NOMO-1 (cell line): ENCODE data around the gene FNDC3B.

Experiments
- DNase-seq, 2 experiments: peaks; one replicate each; lab custom pipeline; 2025; ENCODE audit not compliant: unreplicated experiment in 2 of 2; lab: John Stamatoyannopoulos, UW

The FNDC3B gene

DNA sequence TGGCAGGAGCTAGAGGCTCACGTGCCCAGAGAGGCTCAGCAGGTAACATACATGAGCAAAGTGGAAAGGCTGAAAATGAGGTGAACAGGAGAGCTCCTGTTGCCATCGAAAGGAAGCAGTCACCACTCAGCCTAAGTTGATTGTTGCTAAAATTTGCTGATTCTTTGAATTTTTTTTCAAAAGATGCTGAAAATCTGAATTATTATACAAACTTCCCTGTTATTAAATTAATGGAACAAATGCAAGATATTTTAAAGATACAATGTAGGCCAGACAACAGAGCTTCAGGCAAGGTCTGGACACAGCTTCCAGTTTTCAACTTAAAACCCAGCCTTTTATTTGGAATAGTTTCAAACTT is 257.6 kb downstream of the FNDC3B start:
- DNase-seq: no peak

DNA sequence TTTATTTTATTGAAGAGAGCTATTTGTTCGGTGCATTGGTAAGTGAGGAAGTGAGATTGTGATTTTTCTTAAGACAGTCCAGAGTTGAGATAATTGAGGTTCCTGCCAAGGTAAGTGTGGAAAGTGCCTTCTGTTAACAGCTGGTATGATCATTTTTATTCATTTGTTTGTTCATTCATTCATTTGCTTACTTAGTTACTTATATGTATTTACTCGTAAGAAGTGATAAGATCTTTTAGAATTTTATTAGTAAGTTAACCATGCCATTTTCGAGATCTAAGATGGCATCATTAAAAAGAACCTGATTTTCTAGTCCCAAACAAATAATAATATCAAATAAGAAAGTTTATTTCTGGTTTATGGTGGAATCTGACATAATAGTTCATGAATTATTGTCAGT is 258.9 kb downstream of the FNDC3B start:
- DNase-seq: no peak

DNA sequence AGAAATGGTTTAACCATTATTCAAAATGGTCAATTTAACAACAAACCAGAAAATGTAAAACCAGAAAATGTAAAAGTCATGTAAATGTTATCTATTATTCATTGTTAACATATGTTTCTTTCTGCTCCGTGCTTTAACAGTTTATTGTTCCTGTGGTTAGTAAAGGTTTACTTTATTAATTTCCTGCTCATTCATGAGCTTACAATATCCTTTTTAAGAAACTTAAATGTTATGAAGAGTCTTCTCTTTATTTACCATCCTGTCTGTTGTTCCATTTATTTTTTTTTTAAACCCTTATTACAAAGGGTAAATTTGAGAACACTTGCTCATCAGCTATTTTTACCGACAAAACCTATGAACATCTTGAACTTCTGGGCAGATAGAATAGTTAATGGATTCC is 260.8 kb downstream of the FNDC3B start:
- no peak for DNase-seq

DNA sequence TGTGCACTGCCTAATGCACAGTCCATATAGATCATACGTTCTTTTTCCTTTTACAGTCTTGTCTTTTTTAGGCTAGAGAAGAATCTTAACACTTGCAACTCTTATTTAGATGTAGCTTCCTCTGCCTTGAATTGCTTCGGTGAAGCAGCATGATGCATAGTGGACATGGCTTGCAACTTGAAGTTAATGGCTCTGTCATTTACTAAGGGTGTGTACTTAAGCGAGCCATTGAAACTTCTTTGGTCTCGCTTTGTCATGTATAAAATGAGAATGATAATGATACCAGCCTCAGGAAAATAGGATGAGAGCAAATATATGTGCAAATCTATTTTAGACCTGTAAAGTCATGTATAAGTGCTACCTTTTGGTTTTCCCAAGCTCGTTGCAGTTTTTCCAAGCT is 261.5 kb downstream of the FNDC3B start:
- DNase-seq: no peak

DNA sequence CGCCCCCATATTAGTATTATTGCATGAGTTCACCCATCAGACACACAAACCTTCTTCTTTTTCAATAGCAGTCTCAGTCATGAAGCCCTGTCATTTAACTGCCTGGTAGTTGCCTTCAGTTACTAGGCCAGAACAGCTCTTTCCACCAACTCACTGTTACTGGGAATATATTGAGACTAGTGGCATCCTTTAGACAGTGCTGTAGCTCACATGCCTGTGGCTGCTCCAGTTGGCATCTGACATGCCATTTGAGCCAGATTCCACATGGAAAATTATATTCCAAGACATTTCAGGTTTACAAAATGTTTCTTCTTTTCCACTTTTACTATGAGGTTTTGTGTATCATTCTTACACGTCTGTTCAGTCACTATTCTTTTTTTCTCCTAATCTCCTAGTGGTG is 262.8 kb downstream of the FNDC3B start:
- no peak for DNase-seq

DNA sequence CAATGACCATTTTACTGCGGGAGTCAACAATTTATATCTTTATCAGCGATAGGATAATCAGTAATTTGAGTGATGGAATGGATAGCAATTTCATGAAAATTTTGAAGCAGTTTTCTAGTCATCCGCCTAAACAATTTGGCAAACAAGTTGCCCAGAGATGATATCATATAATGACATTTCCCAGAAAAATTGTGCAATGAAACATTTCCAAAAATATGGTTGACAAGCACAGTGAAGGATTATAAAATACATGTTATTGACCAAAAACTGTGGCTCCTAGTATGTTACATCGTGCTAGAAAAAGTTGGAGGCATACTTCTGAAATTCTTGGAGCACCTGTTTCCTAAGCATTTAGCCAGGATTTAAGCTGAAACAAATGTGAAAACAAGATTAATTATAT is 263.8 kb downstream of the FNDC3B start:
- DNase-seq: no peak

DNA sequence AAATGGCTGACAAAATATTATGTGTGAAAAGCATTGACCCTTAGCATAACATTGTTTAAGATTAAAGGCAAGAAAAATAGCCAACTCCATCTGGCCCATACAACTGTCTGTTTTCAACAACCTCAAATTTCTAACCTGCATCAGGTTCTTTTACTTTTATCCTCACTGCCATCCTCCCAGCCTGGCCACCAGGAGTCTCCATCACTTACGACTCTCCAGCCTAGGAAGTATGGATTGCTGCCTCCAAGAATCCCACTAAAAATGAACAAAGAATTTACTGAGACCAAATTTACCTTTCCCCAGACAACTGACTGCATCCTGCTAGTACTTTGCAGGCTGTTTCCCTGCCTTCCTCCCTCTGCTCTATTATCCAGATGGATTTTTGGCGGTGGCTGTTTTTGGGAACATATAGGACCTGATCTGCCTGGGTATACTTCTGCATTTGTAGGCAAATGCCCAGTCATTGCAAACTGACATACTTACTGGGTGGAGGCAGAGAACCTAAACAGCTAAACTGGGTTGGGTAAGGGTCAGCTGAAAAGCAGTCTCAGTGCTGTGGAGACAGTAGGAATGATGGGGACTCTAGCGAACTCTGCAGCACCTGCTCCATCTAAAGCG is 264.7 kb downstream of the FNDC3B start:
- no peak for DNase-seq

DNA sequence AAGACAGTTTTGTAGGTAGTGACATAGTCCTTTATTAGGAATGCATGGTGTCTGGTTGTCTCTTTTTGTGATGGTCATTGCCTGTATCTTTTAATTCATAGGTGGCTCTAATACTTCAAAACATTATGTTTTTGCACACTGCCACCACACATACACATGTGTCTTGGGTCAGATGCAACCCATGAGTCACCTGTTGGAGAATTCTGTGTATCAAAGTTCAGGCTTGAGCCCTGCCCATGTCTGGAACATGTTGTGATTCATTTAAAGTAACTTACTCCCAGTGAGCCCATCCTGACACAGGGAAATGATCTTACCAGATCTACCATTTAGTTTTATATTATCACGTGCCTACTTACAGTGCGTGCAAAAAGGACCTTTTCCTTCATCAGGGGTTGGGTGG is 266.2 kb downstream of the FNDC3B start:
- DNase-seq: no peak

DNA sequence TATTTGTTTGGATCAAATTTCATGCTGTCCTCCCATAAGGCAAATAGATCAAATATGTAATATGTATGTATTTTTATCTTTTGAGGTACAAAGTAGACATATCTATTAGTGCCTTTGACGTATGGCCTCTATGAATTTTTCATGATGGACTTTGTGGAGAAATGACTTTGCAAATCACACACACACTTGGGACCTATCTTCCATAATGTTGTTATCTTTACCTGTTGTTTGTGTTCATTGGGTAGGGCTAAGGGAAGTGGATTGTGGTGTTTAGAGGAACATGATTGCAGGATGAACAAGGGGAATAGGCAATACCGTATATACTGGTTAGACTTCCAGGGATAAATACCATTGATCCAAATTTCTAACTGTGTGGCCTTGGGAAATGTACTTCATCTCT is 266.6 kb downstream of the FNDC3B start:
- no peak for DNase-seq

DNA sequence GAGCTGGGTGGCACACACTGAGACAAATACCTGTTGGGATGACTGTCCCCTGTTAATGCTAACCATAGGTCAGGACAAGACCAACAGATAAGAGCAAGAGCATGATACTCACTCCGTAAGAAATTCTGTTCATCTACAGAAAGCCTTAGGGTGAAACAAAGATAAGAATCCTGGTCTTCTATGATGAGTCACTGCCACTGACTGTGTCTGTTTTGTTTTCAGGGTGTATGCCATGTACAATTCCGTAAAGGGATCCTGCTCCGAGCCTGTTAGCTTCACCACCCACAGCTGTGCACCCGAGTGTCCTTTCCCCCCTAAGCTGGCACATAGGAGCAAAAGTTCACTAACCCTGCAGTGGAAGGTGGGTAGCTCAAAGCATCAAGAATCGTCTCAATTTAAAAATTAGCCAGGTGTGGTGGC is 267.8 kb downstream of the FNDC3B start:
- DNase-seq: no peak

DNA sequence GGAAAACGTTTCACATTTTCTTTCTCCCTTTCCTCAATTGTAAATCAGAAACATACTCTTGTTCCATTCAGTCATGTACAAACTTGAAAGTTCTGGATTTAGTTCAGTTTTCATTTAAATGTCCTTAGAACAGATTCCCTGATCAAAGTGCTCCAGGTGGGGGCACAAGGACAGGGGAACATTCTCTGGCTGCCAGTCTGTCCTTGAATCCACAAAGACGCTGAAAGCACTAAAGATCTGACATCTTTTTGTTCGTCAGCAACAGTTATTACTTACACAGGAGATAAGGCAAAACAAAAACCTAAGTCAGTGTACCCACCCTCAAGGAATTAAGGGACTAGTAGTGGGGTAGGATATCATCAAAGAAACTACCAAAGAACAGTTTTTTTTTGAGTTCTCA is 269.7 kb downstream of the FNDC3B start:
- no peak for DNase-seq

DNA sequence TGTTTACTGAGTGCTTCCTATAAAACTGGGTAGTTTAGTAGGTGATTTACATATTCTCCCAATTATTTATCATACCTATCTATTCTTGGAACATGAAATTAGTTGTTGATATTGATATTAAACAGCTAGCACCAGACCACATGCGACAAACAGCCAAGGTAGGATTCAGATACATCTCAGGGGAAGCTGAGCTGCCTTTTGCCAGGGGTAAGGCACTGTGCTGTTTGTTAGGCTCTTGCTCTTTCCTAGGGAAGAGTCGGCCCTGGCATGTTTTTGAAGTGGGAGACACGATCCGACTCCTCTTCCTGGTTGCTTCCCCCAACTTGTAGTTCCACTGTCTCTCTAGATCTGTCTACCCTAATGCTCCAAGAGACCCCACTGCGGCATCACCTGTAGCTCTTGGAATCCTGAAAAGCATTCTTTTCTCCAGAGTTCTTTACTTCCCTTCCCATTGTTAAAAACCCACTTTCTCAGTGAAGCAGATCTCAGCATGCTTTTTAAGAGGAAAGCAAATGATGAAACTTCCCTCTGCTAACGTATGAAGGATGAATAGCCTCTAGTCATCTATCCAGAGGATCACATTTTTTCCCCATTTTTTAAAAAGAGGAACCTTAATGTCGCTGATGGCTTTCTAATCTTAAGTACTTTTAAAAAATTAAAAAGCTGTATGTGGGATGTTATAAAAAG is 270.5 kb downstream of the FNDC3B start:
- DNase-seq: no peak

DNA sequence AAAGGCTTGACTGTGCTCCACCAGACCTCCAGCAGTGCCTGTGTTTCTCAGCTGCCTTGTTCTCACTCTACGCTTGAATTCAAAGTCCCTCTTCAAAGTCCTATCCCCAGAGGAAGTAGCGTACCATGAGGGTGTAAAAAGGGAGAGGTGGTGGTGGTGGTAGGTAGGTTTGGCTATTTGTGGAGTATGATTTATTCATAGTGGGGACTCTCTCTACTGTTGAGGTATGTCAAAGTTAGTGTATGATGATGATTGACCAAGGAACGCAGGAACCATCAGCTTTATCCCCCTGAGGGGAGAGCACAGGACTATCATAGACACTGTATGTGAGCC is 271.0 kb downstream of the FNDC3B start:
- DNase-seq: no peak

DNA sequence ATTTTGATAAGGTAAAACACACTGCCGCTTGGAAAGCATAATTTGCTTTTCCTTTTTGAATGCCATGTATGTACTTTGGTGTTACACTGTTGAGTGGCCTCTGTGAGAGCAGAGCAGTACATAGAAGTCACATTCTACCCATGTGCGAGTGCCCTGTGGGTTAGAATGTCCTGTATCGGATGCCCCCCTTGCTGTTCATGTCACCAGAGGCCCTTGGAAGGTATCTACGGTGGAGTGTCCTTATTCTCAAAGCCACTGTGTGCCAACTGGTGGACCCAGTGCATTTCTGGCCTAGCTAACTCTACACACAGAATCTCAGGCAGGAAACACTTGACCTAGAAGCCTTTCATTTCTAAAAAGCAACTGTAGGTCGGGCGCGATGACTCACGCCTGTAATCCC is 271.8 kb downstream of the FNDC3B start:
- DNase-seq: no peak

DNA sequence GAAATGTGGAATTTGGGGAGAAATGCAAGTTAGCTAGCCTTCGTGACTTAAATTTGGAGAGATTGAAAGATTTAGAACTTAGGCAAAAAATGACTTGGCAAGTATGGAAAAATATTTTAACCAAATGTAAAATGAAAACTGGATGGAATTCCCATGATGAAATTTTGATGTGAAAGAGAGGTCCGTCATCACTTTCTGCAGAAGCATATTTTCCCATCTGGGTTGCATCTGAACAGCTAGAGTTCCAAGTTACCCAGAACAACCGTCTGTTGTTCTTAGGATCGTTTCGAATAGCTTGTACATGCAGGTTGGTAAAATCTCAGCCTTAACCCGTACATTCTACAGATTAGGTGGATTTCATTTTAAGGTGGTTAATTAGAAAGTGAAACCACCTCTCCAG is 272.6 kb downstream of the FNDC3B start:
- no peak for DNase-seq

DNA sequence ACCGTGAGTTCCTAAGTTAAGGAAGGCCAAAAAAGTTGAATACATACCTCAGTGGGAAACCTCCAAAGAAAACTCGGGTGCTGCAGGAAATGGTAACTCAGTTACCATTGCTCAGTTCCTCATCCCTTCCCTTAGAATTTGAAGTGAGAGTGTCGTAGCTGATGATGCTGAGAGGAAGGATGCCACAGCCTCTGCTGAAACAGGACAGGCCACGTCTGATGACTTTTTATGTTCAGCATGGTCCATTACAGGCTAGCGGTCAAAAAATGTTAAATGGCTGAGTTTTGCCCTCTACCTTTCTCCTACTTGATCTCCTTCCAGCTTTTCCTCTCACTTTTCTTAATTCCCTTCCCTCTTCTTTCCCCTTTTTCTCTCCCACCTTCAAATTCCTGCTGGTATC is 273.3 kb downstream of the FNDC3B start:
- no peak for DNase-seq

DNA sequence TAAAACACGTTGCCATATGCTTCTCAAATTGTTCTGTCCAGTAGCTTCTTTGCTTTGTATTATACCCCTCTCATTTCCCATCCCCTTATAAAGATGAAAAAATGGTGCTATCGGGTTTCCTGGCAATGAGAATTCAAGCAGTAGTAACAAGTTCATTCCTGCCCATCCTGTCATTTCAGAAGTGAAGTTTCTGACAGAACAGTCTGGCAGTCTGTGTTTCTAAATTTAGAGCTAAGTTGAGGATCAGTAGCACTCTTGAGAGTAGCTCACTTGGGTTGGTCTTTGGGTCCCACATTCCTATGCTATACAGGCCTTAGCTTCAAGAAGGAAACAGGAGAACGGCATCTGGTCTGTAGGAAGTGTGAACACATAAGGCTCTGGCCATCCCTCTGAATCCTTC is 274.3 kb downstream of the FNDC3B start:
- no peak for DNase-seq

DNA sequence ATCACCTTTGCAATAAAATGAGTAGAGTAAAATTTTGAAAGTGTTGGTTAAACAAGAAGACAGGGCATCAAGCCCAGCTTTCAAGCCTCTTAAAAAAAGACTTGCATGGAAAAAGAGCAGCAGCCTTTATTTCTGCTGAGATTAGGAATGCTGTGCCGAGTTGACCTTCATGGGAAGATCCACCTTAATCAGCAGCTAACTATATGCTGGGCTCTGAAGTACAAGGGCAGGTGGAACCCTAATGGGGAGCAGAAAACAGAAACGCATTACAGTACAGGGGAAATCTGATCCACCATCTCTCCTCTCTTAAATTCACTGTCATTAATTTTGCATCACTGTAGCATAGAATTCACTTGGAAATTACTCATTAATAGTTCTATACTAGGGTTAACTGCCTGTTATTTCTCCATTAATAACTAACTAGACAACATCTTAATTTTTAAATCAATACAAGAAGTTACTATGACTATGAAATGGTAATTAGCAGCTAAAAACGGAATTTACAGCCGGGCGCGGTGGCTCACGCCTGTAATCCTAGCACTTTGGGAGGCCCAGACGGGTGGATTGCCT is 275.3 kb downstream of the FNDC3B start:
- no peak for DNase-seq

DNA sequence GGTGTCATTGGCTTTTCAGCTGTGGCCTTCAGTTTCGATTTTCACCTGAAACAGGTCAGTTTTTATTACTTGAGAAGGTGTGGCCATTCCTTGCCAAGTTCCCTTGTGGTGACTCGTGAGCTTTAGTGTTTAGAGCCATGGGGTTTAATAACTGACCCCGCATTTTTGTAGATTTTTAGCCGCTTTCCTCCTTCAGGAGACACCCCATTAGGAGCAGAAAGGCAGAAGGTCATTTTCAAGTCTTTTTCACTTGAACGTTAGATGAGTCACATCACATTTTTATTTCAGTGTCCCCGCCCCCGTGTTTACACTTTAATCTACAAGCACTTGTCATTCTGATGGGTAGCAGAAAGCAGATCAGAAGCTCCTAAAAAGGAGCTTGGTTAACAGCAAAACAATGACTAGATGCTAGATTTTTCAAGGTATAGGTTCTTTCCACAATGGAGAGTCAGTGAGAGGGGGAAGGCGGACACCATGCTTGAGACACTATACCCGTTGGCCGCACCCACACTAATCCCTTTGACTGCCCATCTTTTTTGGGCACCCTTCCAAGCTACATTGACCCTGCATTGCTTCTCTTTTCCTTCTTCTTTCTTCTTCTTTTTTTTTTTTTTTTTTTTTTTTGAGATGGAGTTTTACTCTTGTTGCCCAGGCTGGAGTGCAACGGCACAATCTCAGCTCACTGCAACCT is 276.2 kb downstream of the FNDC3B start:
- no peak for DNase-seq

DNA sequence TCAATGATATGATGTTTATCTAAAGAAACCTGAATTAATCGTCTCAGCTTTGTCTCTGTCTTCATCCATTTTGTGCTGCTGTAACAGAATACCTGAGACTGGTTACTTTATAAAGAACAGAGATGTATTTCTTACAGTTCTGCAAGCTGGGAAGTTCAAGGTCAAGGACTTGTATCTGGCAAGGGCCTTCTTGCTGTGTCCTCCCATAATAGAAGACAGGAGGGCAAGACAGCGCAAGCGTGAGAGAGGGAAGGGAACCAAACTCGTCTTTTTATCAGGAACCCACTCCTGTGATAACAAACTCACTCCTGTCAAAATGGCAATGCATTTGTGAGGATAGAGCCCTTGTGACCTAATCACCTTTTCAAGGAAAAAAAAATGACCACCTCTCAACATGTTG is 277.4 kb downstream of the FNDC3B start:
- DNase-seq: no peak

DNA sequence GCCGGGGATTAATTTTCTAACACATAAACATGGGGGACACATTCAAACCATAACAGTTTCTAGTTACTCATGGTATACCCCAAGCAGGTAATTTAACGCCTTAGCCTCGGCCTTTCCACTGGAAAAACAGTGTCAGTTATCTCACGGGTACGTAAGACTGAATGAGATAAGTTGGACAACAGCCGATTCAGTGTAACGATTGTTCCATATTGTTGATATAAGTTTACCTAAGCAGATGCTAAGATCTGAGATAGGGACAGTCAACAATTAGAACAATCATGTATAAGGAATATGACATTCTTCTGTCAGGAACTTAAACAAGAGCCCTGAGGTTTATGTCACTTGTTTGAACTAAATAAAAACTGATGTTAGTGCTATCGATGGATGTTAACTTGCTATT is 278.1 kb downstream of the FNDC3B start:
- DNase-seq: no peak

DNA sequence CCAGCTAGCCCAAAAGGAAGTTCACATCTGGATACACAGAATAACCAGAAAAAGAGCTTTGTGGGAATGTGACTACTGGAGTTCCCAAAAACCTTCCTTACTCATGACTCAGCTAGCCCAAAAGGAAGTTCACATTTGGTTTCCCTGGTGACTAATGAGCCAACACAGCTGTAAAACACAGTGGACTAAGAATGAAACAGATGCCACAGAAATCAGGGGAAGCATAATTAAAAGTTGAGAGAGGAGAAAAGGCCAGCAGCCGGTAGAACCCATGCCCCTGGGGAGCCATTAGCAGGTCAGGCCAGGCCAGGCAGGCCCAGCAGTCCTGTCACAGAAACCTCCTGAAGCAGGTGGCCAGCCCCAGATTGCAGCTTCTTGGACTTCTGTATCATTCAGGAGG is 278.6 kb downstream of the FNDC3B start:
- DNase-seq: peak; percentile 9 to 58
